Measurements from ENCODE around the gene CA5B.
"Not testable (repeated sequence)": the region's sequence is repeated elsewhere in the genome, so short reads cannot be mapped to it uniquely, and the experiment has no call there.

DNA sequence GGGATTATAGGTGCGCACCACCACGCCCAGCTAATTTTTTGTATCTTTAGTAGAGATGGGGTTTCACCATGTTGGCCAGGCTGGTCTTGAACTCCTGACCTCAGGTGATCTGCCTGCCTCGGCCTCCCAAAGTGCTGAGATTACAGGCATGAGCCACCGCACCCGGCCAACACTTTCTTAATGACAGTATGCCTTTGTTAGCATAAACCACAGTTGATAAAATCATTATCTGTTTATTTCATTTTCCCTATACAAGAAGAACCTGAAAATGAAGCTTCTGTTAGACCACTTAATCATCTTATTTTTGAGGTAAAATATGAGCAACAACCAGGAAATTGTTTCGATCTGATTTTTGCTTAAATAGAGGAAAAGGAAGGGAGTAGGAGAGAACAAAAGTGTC, 21.8 kb downstream of the CA5B start:
- not testable (repeated sequence) for TF ChIP-seq POLR2A (IDR thresholded peaks at IDR 0.05)
- TF ChIP-seq, protein P1, sequence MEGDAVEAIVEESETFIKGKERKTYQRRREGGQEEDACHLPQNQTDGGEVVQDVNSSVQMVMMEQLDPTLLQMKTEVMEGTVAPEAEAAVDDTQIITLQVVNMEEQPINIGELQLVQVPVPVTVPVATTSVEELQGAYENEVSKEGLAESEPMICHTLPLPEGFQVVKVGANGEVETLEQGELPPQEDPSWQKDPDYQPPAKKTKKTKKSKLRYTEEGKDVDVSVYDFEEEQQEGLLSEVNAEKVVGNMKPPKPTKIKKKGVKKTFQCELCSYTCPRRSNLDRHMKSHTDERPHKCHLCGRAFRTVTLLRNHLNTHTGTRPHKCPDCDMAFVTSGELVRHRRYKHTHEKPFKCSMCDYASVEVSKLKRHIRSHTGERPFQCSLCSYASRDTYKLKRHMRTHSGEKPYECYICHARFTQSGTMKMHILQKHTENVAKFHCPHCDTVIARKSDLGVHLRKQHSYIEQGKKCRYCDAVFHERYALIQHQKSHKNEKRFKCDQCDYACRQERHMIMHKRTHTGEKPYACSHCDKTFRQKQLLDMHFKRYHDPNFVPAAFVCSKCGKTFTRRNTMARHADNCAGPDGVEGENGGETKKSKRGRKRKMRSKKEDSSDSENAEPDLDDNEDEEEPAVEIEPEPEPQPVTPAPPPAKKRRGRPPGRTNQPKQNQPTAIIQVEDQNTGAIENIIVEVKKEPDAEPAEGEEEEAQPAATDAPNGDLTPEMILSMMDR (IDR thresholded peaks at IDR 0.05 in 4 of 5, conservative IDR thresholded peaks at IDR 0.05 in 1 of 5), result not testable (repeated sequence)
